AG09309 (cell line): ENCODE results near the gene RTP3.

Source experiments
- DNase-seq: peaks from one replicate; pipeline ENCODE4 v3.0.0-alpha.2; 2010; ENCODE audit warnings: low read depth
- H3K4me3 ChIP-seq: 2 replicates; pipeline ENCODE4 v1.5.1; 2011; ENCODE audit warnings: mild to moderate bottlenecking, low read depth, low read length, moderate library complexity; ENCODE audit not compliant: control insufficient read depth
- TF ChIP-seq, protein P1 (sequence below): IDR thresholded peaks from 2 replicates; pipeline ENCODE4 v1.5.1; 2011; ENCODE audit warnings: mild to moderate bottlenecking, low read depth, low read length, inconsistent platforms; ENCODE audit not compliant: insufficient read depth, control insufficient read depth; ENCODE audit errors: missing control alignments

The RTP3 gene

DNA sequence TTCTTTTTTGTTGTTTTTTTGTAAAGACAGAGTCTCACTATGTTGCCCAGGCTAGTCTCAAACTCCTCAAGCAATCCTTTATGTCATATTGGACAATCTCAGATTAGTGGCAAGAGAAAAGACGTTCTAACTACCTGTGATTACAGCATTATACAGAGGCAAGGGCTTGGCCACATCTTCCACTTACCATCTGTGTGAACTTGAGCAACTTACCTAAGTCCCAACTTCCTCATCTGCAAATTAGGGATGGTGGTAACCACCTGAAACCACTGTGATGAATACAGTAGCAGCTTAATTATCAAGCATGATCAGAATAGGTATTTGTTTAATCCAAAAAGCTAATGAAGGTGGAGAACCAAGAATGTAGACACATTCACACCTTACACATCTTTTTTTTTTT lies 52.2 kb downstream of the RTP3 start:
- no peak overlapping the region for H3K4me3 ChIP-seq
- TF ChIP-seq, protein P1, sequence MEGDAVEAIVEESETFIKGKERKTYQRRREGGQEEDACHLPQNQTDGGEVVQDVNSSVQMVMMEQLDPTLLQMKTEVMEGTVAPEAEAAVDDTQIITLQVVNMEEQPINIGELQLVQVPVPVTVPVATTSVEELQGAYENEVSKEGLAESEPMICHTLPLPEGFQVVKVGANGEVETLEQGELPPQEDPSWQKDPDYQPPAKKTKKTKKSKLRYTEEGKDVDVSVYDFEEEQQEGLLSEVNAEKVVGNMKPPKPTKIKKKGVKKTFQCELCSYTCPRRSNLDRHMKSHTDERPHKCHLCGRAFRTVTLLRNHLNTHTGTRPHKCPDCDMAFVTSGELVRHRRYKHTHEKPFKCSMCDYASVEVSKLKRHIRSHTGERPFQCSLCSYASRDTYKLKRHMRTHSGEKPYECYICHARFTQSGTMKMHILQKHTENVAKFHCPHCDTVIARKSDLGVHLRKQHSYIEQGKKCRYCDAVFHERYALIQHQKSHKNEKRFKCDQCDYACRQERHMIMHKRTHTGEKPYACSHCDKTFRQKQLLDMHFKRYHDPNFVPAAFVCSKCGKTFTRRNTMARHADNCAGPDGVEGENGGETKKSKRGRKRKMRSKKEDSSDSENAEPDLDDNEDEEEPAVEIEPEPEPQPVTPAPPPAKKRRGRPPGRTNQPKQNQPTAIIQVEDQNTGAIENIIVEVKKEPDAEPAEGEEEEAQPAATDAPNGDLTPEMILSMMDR: no peak
- DNase-seq: no peak
